ENCODE results near the gene TERT.

- TF ChIP-seq CTCF (IDR thresholded peaks at IDR 0.05), result no peak
- no peak for TF ChIP-seq POLR2A (IDR thresholded peaks at IDR 0.05)
- no peak for TF ChIP-seq EP300 (IDR thresholded peaks at IDR 0.05)
Observed at GRCh38 chr5:1257363-1257762, 37.5 kb downstream of the TERT start.
